Measurements from ENCODE around the gene LMNA.
"Not testable (repeated sequence)": the region's sequence is repeated elsewhere in the genome, so short reads cannot be mapped to it uniquely, and the experiment has no call there.

LMNA gene

DNA sequence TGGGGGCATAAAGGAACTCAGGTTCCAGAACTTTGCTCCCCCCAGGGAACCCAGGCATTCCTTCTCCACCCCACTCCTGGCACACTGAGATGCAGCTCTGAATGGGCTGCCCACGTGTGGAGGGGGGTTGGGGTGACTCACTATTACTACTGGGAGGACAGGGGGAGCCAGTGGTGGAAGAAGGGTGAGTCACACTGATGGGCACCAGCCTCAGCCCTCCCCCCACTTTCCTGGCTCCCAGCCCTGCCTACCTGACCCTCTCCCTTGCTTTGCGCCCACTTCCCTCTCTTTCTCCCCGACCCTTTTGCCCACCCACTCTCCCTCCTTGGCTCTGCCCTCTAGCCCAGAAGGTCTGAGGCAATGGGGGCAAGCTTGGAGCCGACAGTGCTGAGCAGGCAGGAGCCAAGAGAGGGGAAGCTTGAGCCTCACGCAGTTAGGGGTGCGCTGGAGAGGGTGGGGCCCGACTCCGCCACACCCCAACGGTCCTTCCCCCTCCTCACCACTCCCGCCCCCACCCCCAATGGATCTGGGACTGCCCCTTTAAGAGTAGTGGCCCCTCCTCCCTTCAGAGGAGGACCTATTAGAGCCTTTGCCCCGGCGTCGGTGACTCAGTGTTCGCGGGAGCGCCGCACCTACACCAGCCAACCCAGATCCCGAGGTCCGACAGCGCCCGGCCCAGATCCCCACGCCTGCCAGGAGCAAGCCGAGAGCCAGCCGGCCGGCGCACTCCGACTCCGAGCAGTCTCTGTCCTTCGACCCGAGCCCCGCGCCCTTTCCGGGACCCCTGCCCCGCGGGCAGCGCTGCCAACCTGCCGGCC lies at the start of gene LMNA:
Gene LMNA, plus strand, starts transcription at position 611 of the 818 bp plus-strand sequence. CDS start 208 bp downstream, outside the sequence.
- DNase-seq: peak; percentile 95

DNA sequence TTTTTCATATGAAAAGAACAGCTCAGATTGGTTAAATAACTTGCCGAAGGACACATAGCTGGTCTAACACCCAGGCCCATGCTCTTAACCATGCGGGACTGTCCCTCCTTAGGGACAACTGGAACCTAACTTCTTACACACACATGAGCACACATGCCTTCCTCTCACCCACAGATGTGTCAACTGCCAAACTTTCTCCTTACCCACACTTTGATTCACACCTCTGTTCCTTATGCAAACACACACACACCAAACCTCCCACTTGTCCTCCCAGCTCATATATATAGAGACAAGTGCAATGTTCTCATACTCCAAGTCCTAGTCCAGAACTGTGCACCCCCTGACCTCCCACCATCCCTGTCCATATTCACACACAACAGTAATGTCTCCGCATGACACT lies 49.3 kb upstream of the LMNA start:
- DNase-seq: no peak

DNA sequence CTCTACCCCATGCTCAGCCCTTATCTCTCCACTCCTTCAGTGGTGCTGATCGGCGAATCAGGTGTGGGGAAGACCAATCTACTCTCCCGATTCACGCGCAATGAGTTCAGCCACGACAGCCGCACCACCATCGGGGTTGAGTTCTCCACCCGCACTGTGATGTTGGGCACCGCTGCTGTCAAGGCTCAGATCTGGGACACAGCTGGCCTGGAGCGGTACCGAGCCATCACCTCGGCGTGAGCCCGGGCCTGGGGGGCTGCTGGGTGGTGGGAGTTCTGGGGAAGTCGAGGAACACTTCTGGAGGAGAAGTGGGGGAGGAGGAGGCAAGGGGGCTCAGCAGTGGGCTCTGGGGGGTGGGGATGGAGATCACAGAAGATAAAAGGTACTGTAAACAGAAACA lies 48.6 kb upstream of the LMNA start:
- no peak for DNase-seq

DNA sequence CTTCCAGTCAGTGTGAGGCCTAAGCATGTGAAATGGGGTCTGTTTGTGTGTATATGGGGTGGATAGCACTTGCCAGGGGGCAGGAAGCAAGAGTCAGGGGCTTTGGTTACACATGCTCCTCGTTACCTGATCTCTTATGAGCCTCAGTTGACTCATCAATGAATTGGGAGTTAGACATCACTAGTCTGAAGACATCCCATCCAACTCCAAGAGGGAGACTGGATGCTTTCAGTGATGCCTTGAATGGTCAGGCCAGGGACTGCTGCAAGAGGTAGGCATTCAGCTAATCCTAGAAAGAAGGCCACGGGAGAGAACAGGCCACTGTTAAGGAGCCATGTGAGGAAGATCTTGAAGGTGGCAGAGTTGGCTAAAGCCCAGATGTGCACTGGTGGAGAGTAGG lies 47.2 kb upstream of the LMNA start:
- no peak for DNase-seq

DNA sequence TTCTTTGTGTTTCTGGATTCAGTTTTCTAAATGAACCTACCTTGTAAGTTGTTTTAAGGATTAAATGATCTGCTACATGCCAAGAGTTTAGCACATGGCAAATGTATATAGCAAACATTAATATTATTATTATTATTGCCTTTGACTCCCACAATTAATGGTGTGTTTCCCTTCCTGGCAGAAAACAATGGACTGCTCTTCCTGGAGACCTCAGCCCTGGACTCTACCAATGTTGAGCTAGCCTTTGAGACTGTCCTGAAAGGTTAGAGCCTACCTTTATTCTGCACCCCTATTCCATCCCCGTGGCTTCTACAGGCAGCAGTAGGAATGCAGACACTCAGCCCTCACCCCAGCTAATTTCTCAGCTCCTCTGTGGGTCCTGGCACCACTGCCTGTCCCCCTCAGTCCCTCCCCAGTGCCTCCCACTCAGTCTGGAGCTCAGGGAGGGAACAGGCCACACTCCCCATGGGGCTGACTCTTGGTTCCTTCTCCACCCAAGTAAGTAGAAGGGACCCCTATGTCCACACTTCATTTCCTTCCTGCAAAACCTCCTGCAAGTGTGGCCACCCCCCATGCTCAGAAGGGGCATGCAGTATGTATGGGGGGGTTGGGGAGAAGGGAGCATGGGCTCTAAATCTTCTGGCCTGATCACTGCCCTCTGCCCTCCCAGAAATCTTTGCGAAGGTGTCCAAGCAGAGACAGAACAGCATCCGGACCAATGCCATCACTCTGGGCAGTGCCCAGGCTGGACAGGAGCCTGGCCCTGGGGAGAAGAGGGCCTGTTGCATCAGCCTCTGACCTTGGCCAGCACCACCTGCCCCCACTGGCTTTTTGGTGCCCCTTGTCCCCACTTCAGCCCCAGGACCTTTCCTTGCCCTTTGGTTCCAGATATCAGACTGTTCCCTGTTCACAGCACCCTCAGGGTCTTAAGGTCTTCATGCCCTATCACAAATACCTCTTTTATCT lies 44.7 kb upstream of the LMNA start:
- no peak for DNase-seq

DNA sequence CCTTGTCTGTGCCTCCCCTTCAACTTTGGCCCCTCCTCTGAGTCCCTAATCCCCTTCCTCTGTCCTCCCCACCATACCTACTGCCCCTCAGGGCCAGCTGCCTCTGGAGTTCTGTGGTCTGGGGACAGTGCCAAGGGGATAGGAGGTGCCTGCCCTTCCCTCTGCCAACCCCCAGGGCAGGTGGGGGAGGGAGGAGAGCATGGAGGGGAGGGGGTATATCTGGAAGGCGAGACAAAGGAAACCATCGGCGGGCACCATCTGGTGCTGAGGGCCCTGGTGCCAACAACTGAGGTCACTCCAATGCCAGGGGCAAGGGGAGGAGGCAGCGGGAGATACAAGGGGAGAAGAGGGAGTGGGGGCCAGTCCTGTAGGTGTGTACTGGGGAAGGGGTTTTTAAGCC lies 44.0 kb upstream of the LMNA start:
- no peak for DNase-seq

DNA sequence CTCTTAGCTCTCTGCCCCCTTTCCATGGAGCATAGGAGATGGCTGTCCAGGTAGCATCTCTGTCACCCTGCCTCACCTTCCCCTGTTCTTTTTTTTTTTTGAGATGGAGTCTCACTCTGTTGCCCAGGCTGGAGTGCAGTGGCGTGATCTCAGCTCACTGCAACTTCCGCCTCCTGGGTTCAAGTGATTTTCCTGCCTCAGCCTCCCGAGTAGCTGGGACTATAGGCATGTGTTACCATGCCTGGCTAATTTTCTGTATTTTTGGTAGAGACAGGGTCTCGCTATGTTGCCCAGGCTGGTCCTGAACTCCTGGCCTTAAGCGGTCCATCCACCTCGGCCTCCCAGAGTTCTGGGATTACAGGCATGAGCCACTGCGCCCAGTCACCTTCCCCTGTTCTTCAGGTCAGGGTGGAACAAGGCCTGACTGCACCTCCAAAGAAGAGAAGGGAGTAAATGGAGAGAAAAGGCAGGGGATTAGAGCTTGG lies 43.1 kb upstream of the LMNA start:
- not testable (repeated sequence) for DNase-seq

DNA sequence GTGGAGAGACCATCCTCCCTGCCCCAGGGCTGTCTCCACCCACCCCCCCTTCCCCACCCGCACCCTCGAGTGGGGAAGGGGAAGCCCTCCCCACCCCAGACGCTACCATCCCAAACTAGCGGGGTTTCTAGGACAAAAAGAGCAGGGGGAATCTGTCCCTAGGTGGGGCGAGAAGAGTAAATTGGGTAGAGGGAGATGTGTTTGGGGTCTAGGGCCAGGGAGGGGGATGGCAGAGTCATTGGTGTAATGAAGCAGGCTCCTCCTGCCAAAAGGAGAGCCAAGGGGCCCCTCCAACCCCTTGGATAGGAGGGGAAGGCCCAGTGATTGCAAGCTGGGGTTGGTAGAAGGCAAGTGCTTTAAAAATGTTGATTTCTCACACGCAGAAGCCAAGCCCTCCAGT lies 42.3 kb upstream of the LMNA start:
- no peak for DNase-seq

DNA sequence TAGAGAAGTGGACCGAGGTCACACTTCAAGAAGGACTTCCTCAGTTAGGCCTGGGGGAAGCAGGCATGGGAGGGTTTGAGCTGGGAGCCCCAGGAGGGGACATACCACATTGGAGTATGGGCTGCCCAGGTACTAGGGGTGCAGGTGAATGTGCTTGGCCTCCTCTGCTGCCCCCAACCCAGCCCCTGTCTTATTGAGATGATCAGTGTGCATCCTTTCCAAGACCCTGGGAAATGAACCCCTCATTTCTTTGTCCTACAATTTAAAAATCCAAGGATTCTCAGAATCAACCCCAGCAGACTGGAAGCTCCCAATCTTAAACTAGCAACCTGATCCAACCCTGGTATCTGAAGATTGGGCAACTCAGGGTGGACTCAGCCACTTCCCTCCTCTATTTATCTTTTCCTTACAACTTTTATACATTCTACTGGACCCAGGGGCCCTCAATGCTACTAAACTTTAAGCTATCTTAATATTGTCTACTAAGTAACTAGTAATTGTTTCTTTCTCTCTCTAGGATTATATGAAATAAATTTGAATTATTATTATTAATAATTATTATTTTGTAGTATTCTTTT lies 41.3 kb upstream of the LMNA start:
- DNase-seq: no peak

DNA sequence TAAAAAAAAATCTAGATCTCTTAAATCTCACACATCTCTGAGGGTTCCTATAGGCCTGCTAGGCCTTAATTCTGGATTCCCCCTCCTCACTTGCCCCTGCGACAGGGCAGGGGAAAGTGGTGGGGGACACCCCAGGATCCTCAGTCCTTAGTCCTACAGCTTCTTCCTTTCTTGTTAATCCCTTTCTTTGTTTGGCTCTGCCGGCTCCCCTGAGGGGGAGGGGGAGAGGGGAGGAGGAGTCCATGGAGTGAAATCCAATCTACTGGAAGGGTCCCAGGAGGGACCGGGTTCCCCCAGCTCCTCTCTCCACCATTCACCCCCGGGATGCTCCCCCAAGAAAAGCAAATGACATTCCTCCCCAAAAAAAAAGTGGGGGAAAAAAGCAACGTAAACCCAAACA lies 40.8 kb upstream of the LMNA start:
- DNase-seq: no peak

DNA sequence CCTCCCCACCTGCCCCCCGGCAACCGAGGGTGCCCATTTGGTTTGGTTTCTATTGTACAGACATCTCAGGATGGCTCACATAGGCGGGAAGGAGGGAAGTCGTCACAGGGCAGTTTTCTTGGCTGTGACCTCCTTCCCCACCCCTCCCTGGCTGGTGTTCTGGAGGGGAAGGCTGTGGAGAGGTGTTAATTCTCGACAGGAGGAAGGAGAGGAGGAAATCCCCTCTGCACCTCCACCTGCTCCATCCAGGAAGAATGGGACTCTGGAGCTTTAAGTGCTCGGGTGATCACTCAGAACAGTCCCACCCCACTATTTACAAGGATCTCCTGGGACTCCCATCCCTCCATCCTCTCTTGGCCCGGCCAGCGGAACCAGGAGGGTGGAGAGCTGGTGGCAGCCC lies 39.9 kb upstream of the LMNA start:
- no peak for DNase-seq

DNA sequence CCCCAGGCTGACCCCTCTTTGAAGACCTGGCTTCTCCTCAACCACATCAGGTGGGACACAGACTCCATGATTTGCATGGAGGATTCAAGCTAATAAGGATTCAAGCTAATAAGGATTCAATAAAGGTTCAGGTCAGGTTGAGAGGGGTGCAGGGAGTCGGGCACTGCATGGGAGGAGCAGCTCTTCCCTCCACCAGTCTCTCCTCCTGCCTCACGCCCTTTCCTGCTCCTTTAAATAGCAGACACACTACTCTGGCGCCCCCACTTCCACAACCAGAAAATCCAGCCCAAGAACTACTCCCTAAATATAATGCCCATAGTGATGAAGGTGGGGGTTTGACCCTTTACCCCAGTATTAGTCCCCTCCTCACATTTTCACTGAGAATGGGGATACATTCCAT lies 39.3 kb upstream of the LMNA start:
- DNase-seq: no peak

DNA sequence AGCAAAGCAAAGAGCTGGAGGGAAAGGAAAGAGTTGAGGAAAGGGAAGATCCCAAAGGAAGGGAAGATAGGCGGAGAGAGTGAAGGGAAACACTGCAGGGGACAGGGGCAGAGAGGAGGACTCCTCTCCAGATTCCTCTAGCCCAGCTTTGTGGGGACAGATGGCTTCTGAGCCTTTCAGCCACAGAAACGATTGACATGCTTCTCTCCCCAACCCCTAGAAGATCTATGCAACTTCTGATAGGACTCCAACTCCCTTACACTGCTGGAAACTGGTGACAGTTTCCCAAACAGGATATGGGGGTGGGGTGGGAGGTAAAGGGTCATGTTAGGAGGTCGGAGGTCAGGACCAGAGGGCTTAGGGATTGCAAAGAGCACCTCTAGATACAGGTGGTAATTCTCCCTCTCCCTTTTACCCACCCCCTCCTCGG lies 38.7 kb upstream of the LMNA start:
- DNase-seq: no peak

DNA sequence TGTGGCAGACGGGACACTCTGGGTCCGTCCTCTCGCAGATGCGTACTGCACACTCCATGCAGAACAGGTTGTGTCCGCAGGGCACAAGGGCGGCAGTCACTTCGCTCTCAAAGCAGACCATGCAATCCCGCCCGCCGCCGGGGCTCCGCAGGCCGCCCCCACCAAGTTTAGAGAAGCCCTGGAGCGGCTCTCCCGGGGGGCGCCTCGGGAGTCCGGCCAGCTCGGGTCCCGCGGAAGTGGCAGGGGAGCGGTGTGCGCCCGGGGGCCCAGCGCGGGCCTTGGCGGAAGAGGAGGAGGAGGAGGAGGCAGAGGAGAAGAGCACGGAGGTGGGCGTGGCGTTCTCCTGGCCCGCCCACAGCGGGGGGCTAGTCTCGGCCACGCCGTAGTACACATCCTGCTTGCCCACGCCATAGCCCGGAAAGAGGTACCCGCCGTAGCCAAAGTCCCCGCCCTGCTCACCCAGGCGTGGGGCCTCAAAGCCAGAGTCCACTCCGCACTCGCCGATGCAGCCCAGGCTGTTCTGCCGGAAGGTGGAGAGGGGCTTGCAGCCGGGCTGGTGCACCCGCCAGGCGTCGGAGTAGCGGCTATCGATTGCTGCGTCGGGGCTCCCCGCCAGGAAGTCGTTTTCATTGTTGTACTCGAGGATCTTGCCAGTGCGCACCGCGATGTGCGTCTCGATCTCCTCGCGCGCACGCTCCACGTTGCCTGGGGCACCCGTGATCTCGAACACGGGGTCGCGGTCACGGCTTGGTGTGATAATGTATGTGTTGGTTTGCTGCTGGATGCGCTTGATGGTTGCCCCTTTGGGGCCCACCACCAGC lies 37.7 kb upstream of the LMNA start:
- no peak for DNase-seq

DNA sequence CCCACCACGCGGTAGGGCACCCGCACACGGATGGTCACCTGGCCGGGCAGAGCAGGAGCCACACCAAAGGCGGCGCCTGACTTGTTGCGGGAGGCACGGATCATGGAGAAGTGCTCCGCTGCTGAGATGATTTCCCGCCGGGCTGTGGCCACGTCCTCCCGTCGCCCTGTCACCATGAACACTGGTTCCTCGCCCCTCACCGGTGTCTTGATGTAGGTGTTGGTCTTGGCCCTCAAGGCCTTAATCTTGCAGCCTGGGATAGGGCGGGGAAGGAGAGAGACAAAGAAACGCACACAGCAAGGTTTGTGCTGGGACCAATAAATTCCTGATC lies 37.1 kb upstream of the LMNA start:
- DNase-seq: no peak

DNA sequence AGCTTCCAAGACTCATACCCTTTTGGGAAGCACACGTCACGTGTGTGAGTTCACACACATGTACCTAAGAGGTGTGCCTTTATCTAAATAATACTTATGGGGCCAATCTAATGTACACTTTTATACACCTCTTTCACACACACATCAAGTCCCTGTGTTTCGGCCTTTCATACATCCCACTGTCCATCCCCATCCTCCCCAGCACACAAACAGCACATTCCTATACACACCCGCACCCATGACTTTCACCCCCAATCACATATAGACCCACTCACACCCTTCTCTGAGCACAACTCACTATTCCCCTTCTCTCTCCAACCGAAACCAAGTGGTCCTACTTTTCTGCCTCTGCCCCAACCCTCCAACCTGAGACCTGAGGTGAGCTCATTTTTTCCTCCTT lies 35.8 kb upstream of the LMNA start:
- DNase-seq: no peak

DNA sequence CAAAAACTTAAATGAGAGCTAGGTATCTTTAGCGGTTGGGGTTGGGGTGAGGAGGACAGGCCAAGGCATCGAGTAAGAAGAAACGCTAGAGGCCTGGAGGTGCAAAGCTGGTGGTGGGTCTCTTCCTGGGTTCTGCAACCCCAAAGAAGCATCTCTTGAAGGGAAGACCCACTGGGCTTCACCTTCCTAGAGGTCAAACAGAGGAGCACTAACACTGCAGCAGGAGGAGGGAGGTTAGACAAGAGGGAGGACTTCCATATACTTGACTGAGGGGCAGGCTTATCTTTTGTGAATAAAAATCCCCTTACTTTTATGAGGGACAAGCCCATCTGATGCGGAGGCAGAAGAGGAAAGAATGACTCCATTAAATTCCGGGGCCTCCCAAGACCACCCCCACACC lies 34.7 kb upstream of the LMNA start:
- no peak for DNase-seq

DNA sequence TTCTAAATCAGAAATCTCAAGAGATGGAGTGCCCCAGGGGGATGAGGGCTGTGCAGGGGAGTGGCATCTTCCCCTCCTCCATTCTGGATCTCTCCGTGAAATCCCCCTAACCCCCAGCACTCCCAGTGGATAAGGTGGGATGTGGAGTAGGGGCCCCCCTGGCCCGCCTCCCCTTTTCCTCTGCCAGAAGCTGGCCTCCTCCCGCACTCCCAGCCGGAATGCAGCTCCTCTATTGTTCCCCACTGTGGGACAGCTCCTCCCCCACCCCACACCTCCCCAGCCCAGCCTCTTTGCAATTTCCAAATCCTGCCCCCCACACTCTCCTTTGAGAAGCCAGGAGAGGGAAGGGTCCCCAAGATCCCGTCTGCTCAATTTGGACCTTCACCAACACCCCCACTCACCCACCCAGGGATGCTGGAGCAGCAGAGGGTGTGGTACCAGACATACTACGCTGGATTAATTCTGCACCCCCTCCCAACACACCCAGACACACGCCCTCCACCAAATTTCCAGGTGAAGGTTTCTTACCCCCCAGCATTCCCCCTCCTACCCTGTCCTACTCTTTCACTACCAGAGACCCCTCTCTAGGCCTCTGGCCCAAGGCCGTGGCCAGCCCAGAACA lies 34.2 kb upstream of the LMNA start:
- no peak for DNase-seq

DNA sequence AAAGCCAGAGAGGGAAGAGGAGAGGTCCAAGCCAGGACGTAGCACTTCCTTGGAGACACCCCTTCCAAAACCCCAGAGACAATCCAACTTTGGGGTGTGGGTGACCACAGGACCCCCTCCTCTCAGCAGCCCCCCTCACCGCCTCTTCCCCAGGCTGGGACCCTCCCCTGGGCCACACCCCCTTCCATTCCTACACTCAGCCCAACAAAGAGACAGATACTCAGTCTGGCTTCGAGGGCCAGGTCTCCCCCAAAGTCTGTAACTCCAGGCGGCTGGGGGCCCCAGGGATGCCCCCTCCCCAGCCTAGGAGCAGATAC lies 33.7 kb upstream of the LMNA start:
- no peak for DNase-seq

DNA sequence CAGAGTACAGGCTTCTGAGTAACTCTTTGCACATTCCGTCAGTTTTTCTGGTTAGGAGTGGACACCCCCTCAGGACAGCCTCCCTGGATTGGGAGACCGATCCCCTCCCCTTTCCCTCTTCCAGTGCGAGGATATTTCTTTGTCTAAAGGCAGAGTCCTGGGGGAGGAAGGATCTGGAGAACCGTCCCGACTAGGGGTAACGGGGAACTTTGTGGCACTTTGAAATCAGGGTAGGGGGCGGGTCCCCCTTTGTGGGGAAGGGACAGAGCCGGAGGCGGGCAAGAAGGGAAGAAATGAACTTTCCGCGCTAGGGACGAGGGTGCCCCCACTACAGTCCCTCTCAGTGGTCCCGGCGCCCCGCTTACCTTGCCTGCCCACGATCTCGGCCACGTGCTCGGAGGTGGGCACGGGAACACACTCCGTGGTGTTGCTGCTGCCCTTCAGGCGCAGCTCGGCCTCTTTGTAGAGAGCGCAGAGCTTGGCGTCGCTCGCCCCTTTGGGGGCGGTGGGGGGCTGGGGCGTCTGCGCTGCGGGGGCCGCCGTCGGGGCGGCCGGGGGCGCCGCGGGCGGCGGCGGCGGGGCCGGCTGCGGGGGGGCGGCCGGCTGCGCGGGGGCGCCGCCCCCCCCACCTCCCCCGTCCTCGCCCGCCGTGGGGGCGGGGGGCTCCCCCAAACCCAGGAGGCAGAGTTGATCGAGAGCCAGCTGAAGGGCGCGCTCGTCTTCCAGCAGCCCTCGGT lies 33.2 kb upstream of the LMNA start:
- DNase-seq: peak; percentile 6

DNA sequence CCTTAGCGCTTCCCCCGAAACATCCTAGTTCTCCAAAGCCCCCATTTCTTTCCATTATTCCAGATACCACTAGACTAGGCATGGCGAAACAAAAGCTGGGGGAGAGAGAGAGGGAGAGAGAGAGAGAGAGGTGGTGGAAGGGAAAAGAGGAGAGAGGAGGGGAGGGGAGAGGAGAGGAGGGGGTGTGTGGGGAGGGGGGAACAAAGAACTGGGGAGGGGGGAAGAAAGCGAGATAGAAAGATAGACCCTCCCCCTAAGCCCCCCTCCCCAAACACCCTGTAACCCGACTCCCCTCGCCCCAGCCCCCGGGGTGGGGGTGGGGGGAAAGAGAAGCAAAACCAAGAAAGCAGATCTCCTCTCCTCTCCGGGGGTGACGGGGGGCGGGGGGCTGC lies 32.6 kb upstream of the LMNA start:
- DNase-seq: no peak

All from T1000 (cell line).